ENCODE measurements around the gene RIC3. TPM values are rescaled to one million over a fixed set of nuclear protein-coding genes. Genes with fewer than 3 reads are reported as not detected.
A peak's percentile ranks its signal among the peaks of the same experiment; 100 is the strongest.

The RIC3 gene
- total RNA-seq, 1 donor, result not detected

DNA sequence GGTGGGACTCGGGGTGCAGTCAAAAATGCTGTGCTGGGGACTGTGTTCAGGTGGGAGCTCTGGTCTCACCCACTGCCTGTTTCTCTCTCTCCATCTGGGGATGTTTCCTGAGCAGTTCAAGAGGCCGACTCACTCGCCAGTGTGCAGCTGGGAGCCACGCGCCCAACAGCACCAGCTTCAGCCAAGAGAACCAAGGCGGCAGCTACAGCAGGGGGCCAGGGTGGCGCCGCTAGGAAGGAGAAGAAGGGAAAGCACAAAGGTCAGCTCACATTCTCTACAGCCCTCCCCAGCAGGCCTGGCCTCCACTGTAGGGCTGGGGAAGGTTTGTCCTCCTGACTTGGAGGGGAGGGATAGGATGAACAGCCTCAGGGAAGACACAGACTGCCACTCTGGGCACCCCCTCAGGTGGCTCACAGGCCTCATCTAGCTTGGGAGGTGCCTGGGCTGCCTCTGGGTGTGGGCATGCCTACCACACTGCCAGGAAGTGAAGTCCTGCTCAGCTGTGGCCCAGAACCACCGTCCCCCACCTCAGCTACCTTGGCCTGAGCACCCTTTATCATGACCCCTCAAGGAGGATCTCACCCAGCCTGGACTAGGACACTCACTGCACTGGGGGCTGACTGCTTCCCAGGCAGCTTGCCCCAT is 74.8 kb downstream of the RIC3 start:
- TF ChIP-seq, protein P1, sequence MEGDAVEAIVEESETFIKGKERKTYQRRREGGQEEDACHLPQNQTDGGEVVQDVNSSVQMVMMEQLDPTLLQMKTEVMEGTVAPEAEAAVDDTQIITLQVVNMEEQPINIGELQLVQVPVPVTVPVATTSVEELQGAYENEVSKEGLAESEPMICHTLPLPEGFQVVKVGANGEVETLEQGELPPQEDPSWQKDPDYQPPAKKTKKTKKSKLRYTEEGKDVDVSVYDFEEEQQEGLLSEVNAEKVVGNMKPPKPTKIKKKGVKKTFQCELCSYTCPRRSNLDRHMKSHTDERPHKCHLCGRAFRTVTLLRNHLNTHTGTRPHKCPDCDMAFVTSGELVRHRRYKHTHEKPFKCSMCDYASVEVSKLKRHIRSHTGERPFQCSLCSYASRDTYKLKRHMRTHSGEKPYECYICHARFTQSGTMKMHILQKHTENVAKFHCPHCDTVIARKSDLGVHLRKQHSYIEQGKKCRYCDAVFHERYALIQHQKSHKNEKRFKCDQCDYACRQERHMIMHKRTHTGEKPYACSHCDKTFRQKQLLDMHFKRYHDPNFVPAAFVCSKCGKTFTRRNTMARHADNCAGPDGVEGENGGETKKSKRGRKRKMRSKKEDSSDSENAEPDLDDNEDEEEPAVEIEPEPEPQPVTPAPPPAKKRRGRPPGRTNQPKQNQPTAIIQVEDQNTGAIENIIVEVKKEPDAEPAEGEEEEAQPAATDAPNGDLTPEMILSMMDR (IDR thresholded peaks at IDR 0.05; ENCODE audit: insufficient read depth, low read length), result no peak
- no peak for DNase-seq (ENCODE audit: low read depth)
- H3K4me3 ChIP-seq (ENCODE audit: low read depth, low read length), result no peak overlapping the region

DNA sequence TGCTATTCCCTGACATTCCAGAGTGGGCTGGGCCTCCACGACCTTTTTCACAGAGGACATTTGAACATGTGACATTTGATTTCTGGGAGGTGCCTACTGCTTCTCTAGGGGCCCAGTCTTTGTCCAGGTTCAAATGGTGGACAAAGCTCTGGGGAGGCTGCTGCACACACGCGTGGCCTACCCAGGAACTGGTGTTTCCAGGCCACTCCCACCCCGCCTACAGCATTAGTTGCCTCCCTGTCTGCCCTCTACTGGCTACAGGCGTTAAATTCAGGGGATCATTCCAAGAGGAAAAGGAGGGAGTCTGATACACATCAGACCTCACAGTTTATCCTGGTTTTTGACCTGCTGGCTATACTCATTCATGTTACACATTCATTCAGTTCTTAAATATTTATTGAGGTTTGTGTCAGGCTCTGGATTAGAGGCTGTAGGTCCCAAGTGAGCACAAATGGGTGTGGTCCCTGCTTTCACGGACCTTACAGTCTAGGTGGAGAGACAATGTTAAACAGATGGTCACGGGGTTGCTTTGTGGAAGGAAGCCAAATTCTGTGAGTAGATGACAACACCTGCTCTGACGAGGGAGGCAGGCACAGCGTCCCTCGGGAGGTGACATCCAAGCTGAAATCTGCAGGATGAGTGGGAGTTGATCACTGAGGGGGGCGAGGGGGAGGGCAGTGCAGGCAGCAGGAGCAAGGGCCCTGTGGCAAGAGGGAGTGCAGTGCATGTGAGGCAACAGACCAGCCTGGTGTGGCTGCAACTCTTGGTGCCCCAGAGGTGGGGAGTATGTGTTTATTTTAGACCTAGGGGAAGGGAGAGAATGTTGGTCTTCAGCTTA is 76.0 kb downstream of the RIC3 start:
- H3K4me3 ChIP-seq (ENCODE audit: low read depth, low read length), result no peak overlapping the region
- TF ChIP-seq, protein P1 (IDR thresholded peaks at IDR 0.05; ENCODE audit: insufficient read depth, low read length), result peak; percentile 84
- DNase-seq (ENCODE audit: low read depth), result peak; percentile 77

DNA sequence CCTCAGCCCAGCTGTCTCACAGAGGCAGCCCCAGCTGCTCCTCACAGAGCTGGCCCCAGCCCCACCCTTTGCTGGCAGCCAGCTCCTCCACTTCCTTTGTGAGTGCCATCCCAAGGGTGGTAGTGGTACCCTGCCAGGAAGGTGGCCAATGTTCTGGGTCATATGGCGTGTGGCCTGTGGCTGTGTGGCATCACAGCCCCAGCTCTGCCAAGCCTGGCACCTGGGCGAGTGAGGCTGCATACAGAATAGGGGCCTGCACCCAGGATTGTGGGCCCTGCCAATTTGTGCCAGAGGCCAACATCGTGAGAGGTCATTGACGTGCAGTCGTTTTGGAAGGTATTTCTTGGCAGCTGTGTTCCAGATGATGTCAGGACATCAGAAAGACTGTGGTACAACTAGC is 77.1 kb downstream of the RIC3 start:
- TF ChIP-seq, protein P1 (IDR thresholded peaks at IDR 0.05; ENCODE audit: insufficient read depth, low read length), result no peak
- H3K4me3 ChIP-seq (ENCODE audit: low read depth, low read length), result no peak overlapping the region
- DNase-seq (ENCODE audit: low read depth), result no peak

GRCh38 chr11:8090756-8091155 is 78.1 kb downstream of the RIC3 start:
- TF ChIP-seq, protein P1 (IDR thresholded peaks at IDR 0.05; ENCODE audit: insufficient read depth, low read length), result peak; percentile 68

GRCh38 chr11:8089791-8090510 is 78.9 kb downstream of the RIC3 start:
- TF ChIP-seq, protein P1 (IDR thresholded peaks at IDR 0.05; ENCODE audit: insufficient read depth, low read length), result no peak
- no peak overlapping the region for H3K4me3 ChIP-seq (ENCODE audit: low read depth, low read length)
- DNase-seq (ENCODE audit: low read depth), result no peak

More at GRCh38 chr11:8090756-8091155, 78.1 kb downstream of the RIC3 start:
- H3K4me3 ChIP-seq (ENCODE audit: low read depth, low read length), result no peak overlapping the region
- peak; percentile 43 for DNase-seq (ENCODE audit: low read depth)

- no peak for DNase-seq (ENCODE audit: low read depth)
- no peak overlapping the region for H3K4me3 ChIP-seq (ENCODE audit: low read depth, low read length)
- TF ChIP-seq, protein P1 (IDR thresholded peaks at IDR 0.05; ENCODE audit: insufficient read depth, low read length), result no peak
These were observed 81.1 kb downstream of the RIC3 start for GRCh38 chr11:8087756-8088155.

Data from fibroblast of the aortic adventitia (primary cell).